GM23248 (cell line): Measurements from ENCODE around the gene OPCML. TPM values are rescaled to one million over a fixed set of nuclear protein-coding genes. Genes with fewer than 3 reads are reported as not detected.

Experiments used
- DNase-seq: peaks from one replicate; pipeline ENCODE4 v3.0.0-alpha.2; 2015
- H2AFZ ChIP-seq: fragments of 200-600 bp; sonication (generic); 2 replicates; pipeline ENCODE4 v1.6.1; 2016; ENCODE audit warnings: antibody characterized with exemption
- H3F3A ChIP-seq: fragments of 200-600 bp; sonication (generic); 2 replicates; pipeline ENCODE4 v1.6.1; 2016; ENCODE audit warnings: mild to moderate bottlenecking, antibody characterized with exemption, mixed run types; ENCODE audit not compliant: insufficient read depth
- H3K27ac ChIP-seq: fragments of 200-600 bp; sonication (generic); 2 replicates; pipeline ENCODE4 v1.5.1; 2016; ENCODE audit warnings: mild to moderate bottlenecking
- H3K27me3 ChIP-seq: fragments of 200-600 bp; sonication (generic); replicated peaks from 2 replicates; pipeline ENCODE4 v1.6.1; 2016; ENCODE audit warnings: mild to moderate bottlenecking; ENCODE audit not compliant: insufficient read depth
- H3K36me3 ChIP-seq: fragments of 200-600 bp; sonication (generic); 2 replicates; pipeline ENCODE4 v1.6.1; 2016; ENCODE audit warnings: low read depth, mild to moderate bottlenecking
- H3K4me1 ChIP-seq: fragments of 200-600 bp; sonication (generic); 2 replicates; pipeline ENCODE4 v1.6.1; 2016; ENCODE audit warnings: mild to moderate bottlenecking; ENCODE audit not compliant: insufficient read depth
- H3K4me2 ChIP-seq: fragments of 200-600 bp; sonication (generic); one replicate; pipeline ENCODE4 v1.6.1; 2016; ENCODE audit warnings: mild to moderate bottlenecking; ENCODE audit not compliant: unreplicated experiment
- H3K4me3 ChIP-seq: fragments of 200-600 bp; sonication (generic); 2 replicates; pipeline ENCODE4 v1.5.1; 2016; ENCODE audit warnings: mild to moderate bottlenecking
- H3K79me2 ChIP-seq: fragments of 200-600 bp; sonication (generic); 2 replicates; pipeline ENCODE4 v1.6.1; 2016; ENCODE audit warnings: mild to moderate bottlenecking; ENCODE audit not compliant: insufficient read depth
- H3K9ac ChIP-seq: fragments of 200-600 bp; sonication (generic); 2 replicates; pipeline ENCODE4 v1.6.1; 2016; ENCODE audit warnings: mild to moderate bottlenecking
- H3K9me2 ChIP-seq: fragments of 200-600 bp; sonication (generic); 2 replicates; pipeline ENCODE4 v1.6.1; 2016; ENCODE audit warnings: mixed run types, mild to moderate bottlenecking, moderate library complexity; ENCODE audit not compliant: insufficient read depth
- H3K9me3 ChIP-seq: fragments of 200-600 bp; sonication (generic); one replicate; pipeline ENCODE4 v1.6.1; 2017; ENCODE audit warnings: low read depth
- H4K20me1 ChIP-seq: fragments of 200-600 bp; sonication (generic); 2 replicates; pipeline ENCODE4 v1.6.0; 2016; ENCODE audit not compliant: insufficient read depth
- EZH2 ChIP-seq: fragments of 200-600 bp; sonication (generic); IDR thresholded peaks from 2 replicates; pipeline ENCODE4 v1.6.1; 2018; ENCODE audit warnings: antibody characterized with exemption, mild to moderate bottlenecking; ENCODE audit not compliant: insufficient read depth, poor library complexity, severe bottlenecking
- EZH2phosphoT487 ChIP-seq: fragments of 200-600 bp; sonication (generic); IDR thresholded peaks from 2 replicates; pipeline ENCODE4 v1.6.1; 2018; ENCODE audit warnings: antibody characterized with exemption, moderate library complexity, mild to moderate bottlenecking, low read depth; ENCODE audit not compliant: insufficient read depth
- WGBS, 2 experiments: methylation state at CpG; one replicate each; pipeline ENCODE4 v1.1.6; 2015 to 2017; ENCODE audit warnings: low lambda C conversion rate in 2 of 2, low coverage in 1 of 2; ENCODE audit errors: missing lambda C conversion rate in 2 of 2; 5-methylcytosine and 5-hydroxymethylcytosine counted together
- in situ Hi-C: fragments of 300-500 bp; cut with MboI; formaldehyde crosslinking; loops from 2 replicates; pipeline ENCODE4 v1.15.0; 2020
- polyA plus RNA-seq: library from polyadenylated mRNA; unstranded; fragments of >200 nt; fragmentation: Nextera tagmentation; extraction: Ambion mirVana; gene quantifications from 2 replicates; pipeline ENCODE4 v1.2.1, GENCODE V29; 2016
- total RNA-seq: library from RNA; depleted of rRNA; stranded (reverse); fragments of >200 nt; shearing (Covaris generic); gene quantifications from 2 replicates; pipeline ENCODE4 v1.2.3, GENCODE V29; 2014

OPCML gene
- total and polyA plus RNA-seq, 2 experiments from 2014 or later: 0.69 to 1.6 TPM

GRCh38 chr11:133509924-133510697 is 22.2 kb downstream of the OPCML start:
- H3K79me2 ChIP-seq: no peaks in the 10 kb centered on the region
- in situ Hi-C loops: no loop called here
- H3K9me3 ChIP-seq: no peaks in the 10 kb centered on the region
- H3K36me3 ChIP-seq: no peaks in the 10 kb centered on the region
- 6 to 7% methylated on average over 3 of the region's 3 CpGs for WGBS, 2 experiments
- no peak overlapping the region for H3K27ac ChIP-seq
- no peaks in the 10 kb centered on the region for H3F3A ChIP-seq
- H3K4me1 ChIP-seq: no peaks in the 10 kb centered on the region
- H3K27me3 ChIP-seq: no peaks in the 10 kb centered on the region
- H4K20me1 ChIP-seq: no peaks in the 10 kb centered on the region
- no peak overlapping the region for H3K4me3 ChIP-seq
- TF ChIP-seq EZH2 (no peak), EZH2phosphoT487 (no peak)
- no peak for DNase-seq
- H3K9me2 ChIP-seq: no peaks in the 10 kb centered on the region
- no peak overlapping the region for H3K4me2 ChIP-seq
- no peak overlapping the region for H2AFZ ChIP-seq
- H3K9ac ChIP-seq: no peak overlapping the region

- Histone ChIP-seq H3K79me2 (no peaks in the 10 kb centered on the region), H2AFZ (no peak overlapping the region), H3K9ac (no peak overlapping the region), H3K27me3 (no peaks in the 10 kb centered on the region), H3K36me3 (no peaks in the 10 kb centered on the region), H3K4me1 (no peaks in the 10 kb centered on the region), H4K20me1 (no peaks in the 10 kb centered on the region), H3K4me2 (no peak overlapping the region), H3K9me3 (no peaks in the 10 kb centered on the region), H3F3A (no peaks in the 10 kb centered on the region), H3K27ac (no peak overlapping the region), H3K9me2 (no peaks in the 10 kb centered on the region), H3K4me3 (no peak overlapping the region)
- 2 to 3% methylated on average over 11 of the region's 11 CpGs for WGBS, 2 experiments
- no peak for TF ChIP-seq EZH2phosphoT487
- TF ChIP-seq EZH2: no peak
- no peak for DNase-seq
- in situ Hi-C loops: no loop called here
Measured at GRCh38 chr11:133508468-133508867, 23.8 kb downstream of the OPCML start.

- H3K9me2 ChIP-seq: no peaks in the 10 kb centered on the region
- no peaks in the 10 kb centered on the region for H3K36me3 ChIP-seq
- DNase-seq: no peak
- in situ Hi-C loops: no loop called here
- no peak overlapping the region for H3K4me3 ChIP-seq
- TF ChIP-seq EZH2: no peak
- TF ChIP-seq EZH2phosphoT487: no peak
- no peaks in the 10 kb centered on the region for H3K4me1 ChIP-seq
- WGBS, 2 experiments: 17 to 19% methylated on average over 4 of the region's 4 CpGs
- no peaks in the 10 kb centered on the region for H3K79me2 ChIP-seq
- H3F3A ChIP-seq: no peaks in the 10 kb centered on the region
- no peaks in the 10 kb centered on the region for H3K27me3 ChIP-seq
- no peak overlapping the region for H2AFZ ChIP-seq
- no peak overlapping the region for H3K4me2 ChIP-seq
- H3K9me3 ChIP-seq: no peaks in the 10 kb centered on the region
- H3K9ac ChIP-seq: no peak overlapping the region
- no peaks in the 10 kb centered on the region for H4K20me1 ChIP-seq
- no peak overlapping the region for H3K27ac ChIP-seq
Measured at GRCh38 chr11:133507185-133507584, 25.1 kb downstream of the OPCML start.

- in situ Hi-C loops: no loop called here
- H3K9me3 ChIP-seq: no peaks in the 10 kb centered on the region
- WGBS, 2 experiments: 31 to 40% methylated on average over 6 of the region's 6 CpGs
Measured at GRCh38 chr11:133506551-133507094, 25.7 kb downstream of the OPCML start.

More at GRCh38 chr11:133506551-133507094, 25.7 kb downstream of the OPCML start:
- Histone ChIP-seq H3K4me2 (no peak overlapping the region), H3K9ac (no peak overlapping the region), H3F3A (no peaks in the 10 kb centered on the region), H3K27me3 (no peaks in the 10 kb centered on the region), H3K4me1 (no peaks in the 10 kb centered on the region), H3K9me2 (no peaks in the 10 kb centered on the region), H4K20me1 (no peaks in the 10 kb centered on the region), H3K79me2 (no peaks in the 10 kb centered on the region), H3K4me3 (no peak overlapping the region), H2AFZ (no peak overlapping the region), H3K27ac (no peak overlapping the region), H3K36me3 (no peaks in the 10 kb centered on the region)
- no peak for TF ChIP-seq EZH2
- TF ChIP-seq EZH2phosphoT487: no peak
- DNase-seq: no peak
